ENCODE measurements around the gene UPP2.

The UPP2 gene

DNA sequence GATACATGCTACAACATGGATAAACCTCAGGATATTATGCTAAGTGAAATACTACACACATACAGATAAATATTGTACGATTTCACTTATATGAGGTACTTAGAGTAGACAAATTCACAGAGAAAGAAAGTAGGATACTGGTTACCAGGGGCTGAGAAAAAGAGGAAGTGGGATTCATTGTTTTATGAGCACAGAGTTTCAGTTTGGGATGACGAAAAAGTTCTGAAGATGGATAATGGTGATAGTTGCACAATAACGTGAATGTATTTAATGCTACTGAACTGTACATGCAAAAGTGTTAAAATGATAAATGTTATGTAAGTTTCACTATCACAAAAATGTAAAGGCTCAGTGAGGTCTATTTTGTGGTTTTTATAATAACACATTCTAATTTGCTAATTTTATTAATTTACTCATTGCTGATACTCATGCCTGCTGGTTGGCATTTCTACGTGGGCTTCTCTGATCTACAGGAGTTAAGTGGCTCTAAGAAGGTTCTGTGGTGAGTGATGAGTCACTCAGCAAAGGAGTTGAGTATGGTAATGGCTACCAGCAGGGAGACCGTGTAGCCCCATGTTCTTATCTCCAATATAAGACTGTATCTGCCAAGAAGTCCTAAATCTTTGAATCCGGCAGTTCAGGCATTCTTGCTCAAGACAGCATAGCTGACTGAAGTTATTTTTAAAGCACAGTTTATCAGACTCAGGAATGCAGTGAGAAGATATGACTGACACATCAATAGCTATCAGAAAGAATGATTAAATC, 41.1 kb downstream of the UPP2 start:
- no peak for DNase-seq

DNA sequence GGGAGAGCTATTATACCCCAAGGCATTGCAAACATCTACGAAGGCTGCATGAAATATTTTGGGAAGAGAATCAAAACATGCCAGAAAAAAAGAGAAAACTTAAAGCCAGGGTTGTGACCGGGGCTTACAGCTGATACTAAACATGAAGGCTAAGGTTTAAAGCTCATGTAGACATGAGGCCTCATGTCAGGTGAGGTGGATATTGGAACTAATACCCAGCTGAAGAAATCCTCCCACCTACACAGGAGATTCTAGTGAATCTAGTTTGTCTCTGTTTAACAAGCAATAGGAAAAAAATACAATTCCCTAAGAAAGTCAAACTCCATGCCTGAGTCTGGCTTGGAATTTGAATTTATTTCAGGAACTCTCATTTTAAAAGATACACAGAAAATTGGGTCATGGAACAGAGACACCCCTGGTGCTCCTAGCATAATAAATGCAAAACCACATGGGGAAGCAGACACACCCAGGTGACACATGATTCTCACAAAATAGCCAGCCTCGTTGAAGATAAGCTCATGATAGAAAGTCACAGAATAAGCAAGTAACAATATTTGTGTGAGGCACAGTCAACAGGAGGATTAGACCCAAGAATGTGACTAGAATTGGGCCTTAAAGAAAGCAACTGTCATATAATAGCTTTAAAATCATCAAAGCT, 42.2 kb downstream of the UPP2 start:
- DNase-seq: no peak

DNA sequence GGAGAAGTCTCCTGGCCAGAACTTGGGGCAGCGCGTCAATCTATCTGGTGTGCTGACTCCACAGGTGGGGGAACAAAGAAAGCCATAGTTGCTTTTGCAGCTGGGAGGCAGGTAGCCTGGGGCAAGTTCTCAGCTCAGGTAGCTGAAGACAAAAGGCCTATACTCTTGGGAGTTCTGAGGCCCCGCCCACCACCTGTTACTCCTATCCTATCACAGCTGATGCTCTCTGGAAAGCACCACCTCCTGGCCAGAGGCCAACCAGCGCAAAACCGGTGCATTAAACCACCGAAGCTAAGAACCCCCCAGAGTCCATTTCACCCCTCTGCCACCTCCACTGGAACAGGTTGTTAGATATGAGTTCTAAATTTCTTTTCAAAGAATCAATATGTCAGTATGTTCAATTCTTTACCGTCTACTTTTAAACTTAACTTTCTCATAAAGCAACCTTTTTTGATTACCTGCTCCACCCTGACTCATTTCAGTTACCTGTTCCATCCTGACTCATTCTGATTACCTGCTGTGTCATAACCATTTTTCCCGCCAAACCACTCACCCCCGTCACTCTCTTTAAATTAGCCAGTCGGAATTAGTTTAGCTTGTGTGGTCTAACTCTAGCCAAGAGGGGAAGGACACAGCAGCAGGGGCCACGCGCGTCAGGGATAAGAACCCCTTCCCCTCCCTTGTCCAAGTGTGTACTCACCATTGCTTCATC, 43.4 kb downstream of the UPP2 start:
- DNase-seq: no peak

GRCh38 chr2:158153270-158154015, 51.8 kb downstream of the UPP2 start:
- no peak for DNase-seq

DNA sequence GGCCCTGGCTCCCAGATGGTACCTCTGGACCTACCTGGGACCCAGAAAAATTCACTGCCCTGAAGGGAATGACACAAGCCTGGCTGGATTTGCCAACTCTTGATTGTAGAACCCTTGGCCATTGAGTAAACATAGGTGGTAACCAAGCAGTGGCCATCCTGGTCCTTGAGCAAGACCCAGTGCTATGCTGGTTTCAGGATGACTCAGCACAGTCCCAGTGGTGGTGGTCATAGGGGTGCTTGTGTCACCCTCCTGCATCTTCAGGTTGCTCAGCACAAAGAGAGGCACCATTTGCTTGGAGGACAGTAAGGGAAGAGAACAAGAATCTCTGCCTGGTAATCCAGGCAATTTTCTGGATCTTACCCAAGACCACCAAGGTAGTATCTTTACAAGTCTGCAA, 52.9 kb downstream of the UPP2 start:
- DNase-seq: no peak

GRCh38 chr2:158172719-158173118, 71.0 kb downstream of the UPP2 start:
- no peak for DNase-seq

DNA sequence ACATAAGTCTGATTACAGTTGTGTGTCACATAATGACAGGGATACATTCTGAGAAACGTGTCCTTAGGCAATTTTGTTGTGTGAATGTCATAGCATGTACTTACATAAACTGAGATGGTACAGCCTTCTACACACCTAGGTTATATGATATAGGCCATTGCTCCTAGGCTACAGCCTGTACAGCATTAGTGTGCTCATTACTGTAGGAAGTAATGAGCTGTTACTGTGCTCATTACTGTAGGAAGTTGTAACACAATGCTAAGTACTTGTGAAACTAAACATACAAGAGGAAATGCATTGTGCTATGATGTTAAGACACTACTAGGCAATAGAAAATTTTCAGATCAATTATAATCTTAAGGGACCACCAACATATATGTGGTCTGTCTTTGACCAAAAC, 72.8 kb downstream of the UPP2 start:
- DNase-seq: no peak

DNA sequence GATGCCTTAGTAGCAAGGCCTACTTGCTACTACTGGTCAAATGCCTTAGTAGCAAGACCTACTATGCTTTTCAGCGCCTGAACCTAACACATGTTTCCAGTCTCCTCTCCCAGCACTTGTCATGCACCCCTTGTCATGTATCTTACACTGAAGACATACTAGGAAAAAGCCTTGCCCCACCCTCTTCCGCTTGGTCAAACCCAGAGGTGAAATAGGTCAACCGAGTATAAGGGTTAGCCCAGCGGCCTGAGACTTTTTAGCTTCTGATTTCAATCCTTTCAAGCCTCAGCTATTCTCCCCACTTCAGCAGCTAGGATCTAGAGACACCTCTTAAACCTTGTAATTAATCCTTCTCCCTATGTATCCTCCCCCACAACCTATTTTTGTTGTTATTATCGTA, 73.3 kb downstream of the UPP2 start:
- no peak for DNase-seq

DNA sequence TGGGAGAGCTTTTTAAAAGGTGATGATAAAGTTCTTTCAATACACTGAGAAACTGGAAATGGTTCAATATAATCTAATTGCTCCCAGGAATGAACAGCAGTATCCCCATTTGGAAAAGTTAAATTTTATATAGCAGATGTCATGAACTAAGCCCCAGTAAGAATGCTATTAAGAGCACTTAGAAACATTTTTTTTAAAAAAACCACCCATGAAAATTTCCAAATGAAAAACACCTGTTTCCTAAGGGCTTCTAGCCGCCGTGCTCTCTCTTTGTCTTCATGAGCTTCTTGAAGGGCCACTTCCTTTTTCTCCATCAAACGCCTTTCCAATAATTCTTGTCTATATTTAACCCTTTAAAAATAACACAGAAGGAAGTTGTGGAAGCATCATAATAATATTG, 77.0 kb downstream of the UPP2 start:
- DNase-seq: no peak

- DNase-seq: no peak
These were observed 78.0 kb downstream of the UPP2 start for GRCh38 chr2:158179660-158180059.

- DNase-seq: no peak
These were observed 79.5 kb downstream of the UPP2 start for GRCh38 chr2:158181171-158181570.

- no peak for DNase-seq
These were observed 81.1 kb downstream of the UPP2 start for GRCh38 chr2:158182676-158183295.

GRCh38 chr2:158184001-158184400, 82.3 kb downstream of the UPP2 start:
- DNase-seq: no peak

GRCh38 chr2:158184556-158185343, 83.1 kb downstream of the UPP2 start:
- DNase-seq: no peak
